ENCODE data around the gene MAP3K5. TPM values are rescaled to one million over a fixed set of nuclear protein-coding genes. Genes with fewer than 3 reads are reported as not detected.

The MAP3K5 gene, protein sequence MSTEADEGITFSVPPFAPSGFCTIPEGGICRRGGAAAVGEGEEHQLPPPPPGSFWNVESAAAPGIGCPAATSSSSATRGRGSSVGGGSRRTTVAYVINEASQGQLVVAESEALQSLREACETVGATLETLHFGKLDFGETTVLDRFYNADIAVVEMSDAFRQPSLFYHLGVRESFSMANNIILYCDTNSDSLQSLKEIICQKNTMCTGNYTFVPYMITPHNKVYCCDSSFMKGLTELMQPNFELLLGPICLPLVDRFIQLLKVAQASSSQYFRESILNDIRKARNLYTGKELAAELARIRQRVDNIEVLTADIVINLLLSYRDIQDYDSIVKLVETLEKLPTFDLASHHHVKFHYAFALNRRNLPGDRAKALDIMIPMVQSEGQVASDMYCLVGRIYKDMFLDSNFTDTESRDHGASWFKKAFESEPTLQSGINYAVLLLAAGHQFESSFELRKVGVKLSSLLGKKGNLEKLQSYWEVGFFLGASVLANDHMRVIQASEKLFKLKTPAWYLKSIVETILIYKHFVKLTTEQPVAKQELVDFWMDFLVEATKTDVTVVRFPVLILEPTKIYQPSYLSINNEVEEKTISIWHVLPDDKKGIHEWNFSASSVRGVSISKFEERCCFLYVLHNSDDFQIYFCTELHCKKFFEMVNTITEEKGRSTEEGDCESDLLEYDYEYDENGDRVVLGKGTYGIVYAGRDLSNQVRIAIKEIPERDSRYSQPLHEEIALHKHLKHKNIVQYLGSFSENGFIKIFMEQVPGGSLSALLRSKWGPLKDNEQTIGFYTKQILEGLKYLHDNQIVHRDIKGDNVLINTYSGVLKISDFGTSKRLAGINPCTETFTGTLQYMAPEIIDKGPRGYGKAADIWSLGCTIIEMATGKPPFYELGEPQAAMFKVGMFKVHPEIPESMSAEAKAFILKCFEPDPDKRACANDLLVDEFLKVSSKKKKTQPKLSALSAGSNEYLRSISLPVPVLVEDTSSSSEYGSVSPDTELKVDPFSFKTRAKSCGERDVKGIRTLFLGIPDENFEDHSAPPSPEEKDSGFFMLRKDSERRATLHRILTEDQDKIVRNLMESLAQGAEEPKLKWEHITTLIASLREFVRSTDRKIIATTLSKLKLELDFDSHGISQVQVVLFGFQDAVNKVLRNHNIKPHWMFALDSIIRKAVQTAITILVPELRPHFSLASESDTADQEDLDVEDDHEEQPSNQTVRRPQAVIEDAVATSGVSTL (N-terminal part only)
- polyA plus RNA-seq (2011; rRNA removed) (2.2 and 2.5 TPM in 2 replicates), polyA minus RNA-seq (2011; rRNA and poly(A)+ RNA removed) (2.4 and 2.6 TPM in 2 replicates)

DNA sequence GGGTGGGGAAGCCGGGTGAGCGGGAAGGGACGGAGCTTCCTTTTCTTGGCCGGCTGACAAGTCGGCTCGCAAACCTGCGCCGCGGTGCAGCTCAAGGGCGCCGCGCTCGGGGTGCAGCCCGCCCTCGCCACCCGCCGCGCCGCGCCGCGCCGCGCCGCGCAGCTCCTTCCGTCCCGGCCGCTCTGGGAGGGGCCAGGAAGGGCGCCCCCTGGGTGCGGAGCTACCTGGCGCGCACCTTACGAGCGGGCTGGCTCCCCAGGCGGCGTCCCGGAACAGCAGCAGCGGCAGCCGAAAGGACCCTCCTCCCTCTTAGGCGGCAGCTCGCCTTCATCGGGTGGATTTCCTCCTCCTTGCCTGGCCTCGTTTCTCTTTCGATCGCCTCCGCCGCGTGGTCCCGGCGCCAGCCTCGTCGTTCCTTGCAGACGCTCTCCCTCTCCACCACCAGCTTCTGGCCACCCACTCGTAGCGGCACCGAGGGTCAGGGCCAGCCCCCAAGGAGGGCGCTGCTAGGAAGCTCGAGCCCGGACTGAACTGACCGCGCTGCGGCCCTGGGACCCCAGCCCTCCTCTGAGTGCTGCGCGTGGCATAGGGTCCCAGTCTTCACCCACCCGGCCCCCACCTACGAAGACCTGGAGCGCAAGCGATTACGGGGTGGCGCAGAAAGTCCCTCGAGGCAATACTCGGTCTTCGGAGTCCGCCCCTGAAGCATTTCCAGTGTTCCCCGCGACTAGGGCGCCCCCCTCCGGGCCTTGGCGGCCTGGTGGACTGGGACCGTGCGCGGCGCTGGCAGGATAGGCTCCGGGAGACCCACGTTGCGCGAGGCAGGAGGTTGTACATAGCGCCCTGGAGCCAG, at the start of gene MAP3K5:
TSS of gene MAP3K5 (minus strand) at position 68 of the 853 bp plus-strand sequence. CDS start 320 bp downstream, outside the sequence.
- POLR2A ChIA-PET = no interaction called here
- Histone ChIP-seq H3K36me3 (ENCODE audit: control insufficient read depth, insufficient read depth, low read length) (no peaks in the 10 kb centered on the region), H3K4me3 (ENCODE audit: low read depth, low read length) (peak within 1 kb of the TSS; percentile 98), H3K27me3 (ENCODE audit: control insufficient read depth, insufficient read depth, low read length) (no peaks in the 10 kb centered on the region)
- DNase-seq (ENCODE audit: low read depth) = peak; percentile 22
- CTCF ChIA-PET = interaction anchor here (0.6 to 7.5 kb wide), 64 partner anchors 9 to 543 kb away, joined by 3 to 235 read pairs (median 5); partner anchors contain the start of genes BCLAF1 and MAP7
- TF ChIP-seq, protein P1, sequence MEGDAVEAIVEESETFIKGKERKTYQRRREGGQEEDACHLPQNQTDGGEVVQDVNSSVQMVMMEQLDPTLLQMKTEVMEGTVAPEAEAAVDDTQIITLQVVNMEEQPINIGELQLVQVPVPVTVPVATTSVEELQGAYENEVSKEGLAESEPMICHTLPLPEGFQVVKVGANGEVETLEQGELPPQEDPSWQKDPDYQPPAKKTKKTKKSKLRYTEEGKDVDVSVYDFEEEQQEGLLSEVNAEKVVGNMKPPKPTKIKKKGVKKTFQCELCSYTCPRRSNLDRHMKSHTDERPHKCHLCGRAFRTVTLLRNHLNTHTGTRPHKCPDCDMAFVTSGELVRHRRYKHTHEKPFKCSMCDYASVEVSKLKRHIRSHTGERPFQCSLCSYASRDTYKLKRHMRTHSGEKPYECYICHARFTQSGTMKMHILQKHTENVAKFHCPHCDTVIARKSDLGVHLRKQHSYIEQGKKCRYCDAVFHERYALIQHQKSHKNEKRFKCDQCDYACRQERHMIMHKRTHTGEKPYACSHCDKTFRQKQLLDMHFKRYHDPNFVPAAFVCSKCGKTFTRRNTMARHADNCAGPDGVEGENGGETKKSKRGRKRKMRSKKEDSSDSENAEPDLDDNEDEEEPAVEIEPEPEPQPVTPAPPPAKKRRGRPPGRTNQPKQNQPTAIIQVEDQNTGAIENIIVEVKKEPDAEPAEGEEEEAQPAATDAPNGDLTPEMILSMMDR (IDR thresholded peaks at IDR 0.05; ENCODE audit: insufficient read depth, low read depth, low read length) = peak; percentile 95

DNA sequence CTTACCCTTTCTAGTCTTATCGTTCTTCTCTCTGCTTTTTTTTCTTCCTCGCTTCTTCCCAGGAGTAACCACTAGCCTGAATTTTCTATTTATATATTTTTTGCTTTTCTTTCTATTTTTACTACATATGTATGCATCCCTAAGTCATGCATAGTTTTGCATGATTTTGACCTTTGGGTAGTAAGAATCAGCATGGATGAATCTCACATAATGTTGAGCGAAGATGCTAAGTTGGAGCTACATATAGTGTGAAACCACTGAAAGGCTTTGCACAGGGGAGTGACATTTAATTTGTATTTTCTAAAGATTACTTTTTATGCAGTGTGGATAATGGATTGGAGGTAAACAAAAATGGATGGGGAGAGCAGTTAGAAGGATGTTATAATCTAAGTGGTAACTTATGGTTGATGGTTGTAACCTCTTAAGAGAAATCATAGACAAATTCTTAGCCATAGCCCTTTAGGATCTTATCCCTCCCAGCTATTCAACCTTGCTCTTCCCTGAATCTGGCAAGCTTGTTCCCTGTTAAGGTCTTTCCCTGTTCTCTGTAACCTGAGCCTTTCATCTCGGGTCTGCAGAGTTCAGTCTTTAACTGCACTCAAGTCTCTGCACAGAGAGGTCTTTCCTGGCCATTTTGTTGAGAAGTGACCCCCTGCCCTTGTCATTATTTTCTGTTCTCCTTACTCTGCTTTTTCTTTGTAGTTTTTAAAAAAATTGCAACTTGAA, 48.2 kb upstream of the MAP3K5 start:
- ChIA-PET CTCF (interaction anchor here (0.8 kb wide), 1 partner anchor 9 kb away, joined by 3 read pairs; no protein-coding TSS in a partner anchor), POLR2A (no interaction called here)
- no peak for DNase-seq (ENCODE audit: low read depth)
- H3K36me3 ChIP-seq (ENCODE audit: control insufficient read depth, insufficient read depth, low read length) = no peaks in the 10 kb centered on the region
- H3K27me3 ChIP-seq (ENCODE audit: control insufficient read depth, insufficient read depth, low read length) = no peaks in the 10 kb centered on the region
- TF ChIP-seq, protein P1 (IDR thresholded peaks at IDR 0.05; ENCODE audit: insufficient read depth, low read depth, low read length) = no peak
- H3K4me3 ChIP-seq (ENCODE audit: low read depth, low read length) = no peak overlapping the region

DNA sequence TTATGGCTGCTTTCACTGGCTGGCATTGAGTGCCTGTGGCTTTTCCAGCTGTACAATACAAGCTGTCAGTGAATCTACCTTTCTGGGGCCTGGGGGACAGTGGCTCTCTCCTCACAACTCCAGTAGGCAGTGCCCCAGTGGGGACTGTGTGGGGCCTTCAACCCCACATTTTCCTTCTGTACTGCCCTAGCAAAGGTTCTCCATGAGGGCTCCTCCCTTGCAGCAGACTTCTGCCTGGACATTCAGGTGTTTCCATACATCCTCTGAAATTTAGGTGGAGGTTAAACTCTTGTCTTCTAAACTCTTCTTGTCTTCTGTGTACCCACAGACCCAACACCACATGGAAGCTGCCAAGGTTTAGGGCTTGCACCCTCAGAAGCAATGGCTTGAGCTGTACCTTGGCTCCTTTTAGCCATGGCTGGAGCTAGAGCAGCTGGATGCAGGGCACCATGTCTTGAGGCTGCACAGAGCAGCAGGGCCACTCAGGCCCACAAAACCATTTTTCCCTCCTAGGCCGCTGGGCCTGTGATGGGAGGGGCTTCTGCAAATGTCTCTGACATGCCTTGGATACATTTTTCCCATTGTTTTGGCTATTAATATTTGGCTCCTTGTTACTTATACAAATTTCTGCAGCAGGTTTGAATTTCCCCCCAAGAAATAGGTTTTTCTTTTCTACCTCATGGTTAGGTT, 39.7 kb upstream of the MAP3K5 start:
- H3K4me3 ChIP-seq (ENCODE audit: low read depth, low read length) = no peak overlapping the region
- POLR2A ChIA-PET = no interaction called here
- H3K36me3 ChIP-seq (ENCODE audit: control insufficient read depth, insufficient read depth, low read length) = peaks cover 1% of the 10 kb centered on the region; the same call in 1 of the 2 replicates
- TF ChIP-seq, protein P1 (IDR thresholded peaks at IDR 0.05; ENCODE audit: insufficient read depth, low read depth, low read length) = no peak
- CTCF ChIA-PET = interaction anchor here (0.9 to 1.0 kb wide), 2 partner anchors 8 to 14 kb away, joined by 3 read pairs; no protein-coding TSS in a partner anchor
- DNase-seq (ENCODE audit: low read depth) = no peak
- no peaks in the 10 kb centered on the region for H3K27me3 ChIP-seq (ENCODE audit: control insufficient read depth, insufficient read depth, low read length)

DNA sequence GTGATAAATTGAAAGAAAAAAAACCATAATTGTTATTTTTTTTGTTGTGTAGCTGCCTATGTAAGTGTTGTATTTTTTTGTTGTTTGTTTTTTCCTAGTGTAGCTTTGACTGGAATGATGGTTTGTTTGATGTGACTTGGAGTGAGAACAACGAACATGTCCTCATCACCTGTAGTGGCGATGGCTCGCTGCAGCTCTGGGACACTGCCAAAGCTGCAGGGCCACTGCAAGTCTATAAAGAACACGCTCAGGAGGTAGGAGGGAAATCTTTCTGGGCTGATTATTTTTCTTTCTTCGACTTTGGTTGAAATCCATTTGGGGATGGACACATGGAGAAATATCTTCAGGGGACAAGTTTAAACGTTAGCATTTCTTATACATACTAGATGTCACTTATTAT, 33.9 kb upstream of the MAP3K5 start:
- no peaks in the 10 kb centered on the region for H3K27me3 ChIP-seq (ENCODE audit: control insufficient read depth, insufficient read depth, low read length)
- TF ChIP-seq, protein P1 (IDR thresholded peaks at IDR 0.05; ENCODE audit: insufficient read depth, low read depth, low read length) = no peak
- ChIA-PET CTCF (interaction anchor here (1.3 kb wide), 1 partner anchor 276 kb away, joined by 3 read pairs; the partner anchor contains the start of gene MAP7), POLR2A (no interaction called here)
- no peak for DNase-seq (ENCODE audit: low read depth)
- no peak overlapping the region for H3K4me3 ChIP-seq (ENCODE audit: low read depth, low read length)
- H3K36me3 ChIP-seq (ENCODE audit: control insufficient read depth, insufficient read depth, low read length) = peaks cover 1% of the 10 kb centered on the region; the same call in 1 of the 2 replicates
